Stomach (tissue), 4 donors: ENCODE measurements around the gene MAGI1.

Experiments
- EP300 ChIP-seq: sonication (generic); formaldehyde crosslinking; IDR thresholded peaks from one replicate; pipeline ENCODE4 v1.6.1; 2017; ENCODE audit warnings: antibody characterized with exemption
- POLR2A ChIP-seq, 4 donors: fragments of 450-650 bp; IDR thresholded peaks; one replicate each; pipeline ENCODE4 v1.6.1; 2016; ENCODE audit warnings: antibody characterized with exemption in 4 of 4, control low read depth in 2 of 4, mild to moderate bottlenecking in 1 of 4, moderate library complexity in 1 of 4
- POLR2AphosphoS5 ChIP-seq, 3 donors: sonication (generic); formaldehyde crosslinking; IDR thresholded peaks; one replicate each; pipeline ENCODE4 v1.6.1; 2016; ENCODE audit warnings: antibody characterized with exemption in 3 of 3
- TF ChIP-seq, protein P1 (sequence below), 7 experiments: fragments of 450-650 bp in 4 of 7; fragments of 200-600 bp in 3 of 7; sonication (generic) in 3 of 7; IDR thresholded peaks; one replicate each; pipeline ENCODE4 v1.5.1; 2016 to 2019; ENCODE audit warnings: antibody characterized with exemption in 7 of 7, control low read depth in 2 of 7, mild to moderate bottlenecking in 1 of 7

GRCh38 chr3:65603631-65604030, 435.1 kb downstream of the MAGI1 start:
- TF ChIP-seq, protein P1, sequence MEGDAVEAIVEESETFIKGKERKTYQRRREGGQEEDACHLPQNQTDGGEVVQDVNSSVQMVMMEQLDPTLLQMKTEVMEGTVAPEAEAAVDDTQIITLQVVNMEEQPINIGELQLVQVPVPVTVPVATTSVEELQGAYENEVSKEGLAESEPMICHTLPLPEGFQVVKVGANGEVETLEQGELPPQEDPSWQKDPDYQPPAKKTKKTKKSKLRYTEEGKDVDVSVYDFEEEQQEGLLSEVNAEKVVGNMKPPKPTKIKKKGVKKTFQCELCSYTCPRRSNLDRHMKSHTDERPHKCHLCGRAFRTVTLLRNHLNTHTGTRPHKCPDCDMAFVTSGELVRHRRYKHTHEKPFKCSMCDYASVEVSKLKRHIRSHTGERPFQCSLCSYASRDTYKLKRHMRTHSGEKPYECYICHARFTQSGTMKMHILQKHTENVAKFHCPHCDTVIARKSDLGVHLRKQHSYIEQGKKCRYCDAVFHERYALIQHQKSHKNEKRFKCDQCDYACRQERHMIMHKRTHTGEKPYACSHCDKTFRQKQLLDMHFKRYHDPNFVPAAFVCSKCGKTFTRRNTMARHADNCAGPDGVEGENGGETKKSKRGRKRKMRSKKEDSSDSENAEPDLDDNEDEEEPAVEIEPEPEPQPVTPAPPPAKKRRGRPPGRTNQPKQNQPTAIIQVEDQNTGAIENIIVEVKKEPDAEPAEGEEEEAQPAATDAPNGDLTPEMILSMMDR (IDR thresholded peaks at IDR 0.05), result no peak
- no peak for TF ChIP-seq EP300
- TF ChIP-seq POLR2A (IDR thresholded peaks at IDR 0.05), result no peak
- no peak for TF ChIP-seq POLR2AphosphoS5 (IDR thresholded peaks at IDR 0.05)
